GM19351 (cell line): ENCODE measurements around the gene OR6A2.

ENCODE experiments used
- ATAC-seq: cut with Tn5 transposase; IDR thresholded peaks from one replicate; pipeline ENCODE4 v1.9.1; 2021; ENCODE audit warnings: mild to moderate bottlenecking, moderate library complexity; ENCODE audit not compliant: unreplicated experiment

OR6A2 gene

GRCh38 chr11:6757373-6757967 is 42.0 kb downstream of the OR6A2 start:
- peak; percentile 87 for ATAC-seq

GRCh38 chr11:6755953-6756347 is 43.5 kb downstream of the OR6A2 start:
- ATAC-seq, result no peak

GRCh38 chr11:6755303-6755952 is 44.1 kb downstream of the OR6A2 start:
- no peak for ATAC-seq

GRCh38 chr11:6747097-6747668 is 52.3 kb downstream of the OR6A2 start:
- ATAC-seq, result no peak

- ATAC-seq, result peak; percentile 13
These were observed 52.9 kb downstream of the OR6A2 start for GRCh38 chr11:6746626-6747025.

GRCh38 chr11:6746086-6746618 is 53.3 kb downstream of the OR6A2 start:
- peak; percentile 70 for ATAC-seq

- peak; percentile 65 for ATAC-seq
These were observed 53.9 kb downstream of the OR6A2 start for GRCh38 chr11:6745465-6746015.

GRCh38 chr11:6745018-6745417 is 54.5 kb downstream of the OR6A2 start:
- no peak for ATAC-seq

GRCh38 chr11:6742260-6742659 is 57.2 kb downstream of the OR6A2 start:
- ATAC-seq, result no peak
